Smooth muscle cell (in vitro differentiated cells): Measurements from ENCODE around the gene LRP2BP. TPM values are rescaled to one million over a fixed set of nuclear protein-coding genes. Genes with fewer than 3 reads are reported as not detected.
"Not testable (repeated sequence)": the region's sequence is repeated elsewhere in the genome, so short reads cannot be mapped to it uniquely, and the experiment has no call there.

Experiments
- DNase-seq: peaks from one replicate; lab custom pipeline; 2025; ENCODE audit not compliant: unreplicated experiment; lab: John Stamatoyannopoulos, UW
- H2AFZ ChIP-seq: fragments of 200-600 bp; sonication (generic); 2 replicates; pipeline ENCODE4 v1.6.0; 2016; ENCODE audit warnings: antibody characterized with exemption, low read depth, mild to moderate bottlenecking
- H3F3A ChIP-seq: fragments of 200-600 bp; sonication (generic); 2 replicates; pipeline ENCODE4 v1.6.0; 2017; ENCODE audit warnings: antibody characterized with exemption, low read depth
- H3K27ac ChIP-seq: fragments of 200-600 bp; sonication (generic); 2 replicates; pipeline ENCODE4 v1.5.1; 2016; ENCODE audit warnings: low read depth, mild to moderate bottlenecking
- H3K27me3 ChIP-seq: fragments of 200-600 bp; sonication (generic); 2 replicates; pipeline ENCODE4 v1.6.1; 2016; ENCODE audit warnings: low read depth, mild to moderate bottlenecking
- H3K36me3 ChIP-seq: fragments of 200-600 bp; sonication (generic); 2 replicates; pipeline ENCODE4 v1.5.1; 2016; ENCODE audit warnings: low read depth
- H3K4me1 ChIP-seq: fragments of 200-600 bp; sonication (generic); 2 replicates; pipeline ENCODE4 v1.5.1; 2016; ENCODE audit warnings: low read depth
- H3K4me2 ChIP-seq: fragments of 200-600 bp; sonication (generic); 2 replicates; pipeline ENCODE4 v1.6.0; 2016; ENCODE audit warnings: mild to moderate bottlenecking
- H3K4me3 ChIP-seq: fragments of 200-600 bp; sonication (generic); 2 replicates; pipeline ENCODE4 v1.5.1; 2016; ENCODE audit warnings: mild to moderate bottlenecking
- H3K79me2 ChIP-seq: fragments of 200-600 bp; sonication (generic); 2 replicates; pipeline ENCODE4 v1.6.0; 2016; ENCODE audit warnings: low read depth, mild to moderate bottlenecking
- H3K9ac ChIP-seq: fragments of 200-600 bp; sonication (generic); 2 replicates; pipeline ENCODE4 v1.6.0; 2016; ENCODE audit warnings: low read depth
- H3K9me3 ChIP-seq: fragments of 200-600 bp; sonication (generic); replicated peaks from 2 replicates; pipeline ENCODE4 v1.5.1; 2016; ENCODE audit warnings: low read depth
- H4K20me1 ChIP-seq: fragments of 200-600 bp; sonication (generic); 2 replicates; pipeline ENCODE4 v1.6.0; 2016; ENCODE audit warnings: low read depth
- WGBS: methylation state at CpG from one replicate; pipeline ENCODE4 v1.1.7; 2016; ENCODE audit warnings: low lambda C conversion rate; 5-methylcytosine and 5-hydroxymethylcytosine counted together
- polyA plus RNA-seq: library from polyadenylated mRNA; unstranded; fragments of >200 nt; fragmentation: Nextera tagmentation; extraction: Ambion mirVana; gene quantifications from 2 replicates; pipeline ENCODE4 v1.2.1, GENCODE V29; 2016
- total RNA-seq: library from RNA; depleted of rRNA; stranded (reverse); fragments of >200 nt; gene quantifications from 2 replicates; pipeline ENCODE4 v1.2.3, GENCODE V29; 2014
- TF ChIP-seq, protein P1 (sequence below): fragments of 200-600 bp; sonication (generic); IDR thresholded peaks from 2 replicates; pipeline ENCODE4 v1.5.1; 2017; ENCODE audit warnings: borderline replicate concordance, mild to moderate bottlenecking, antibody characterized with exemption; ENCODE audit not compliant: insufficient read depth, poor library complexity, severe bottlenecking

The LRP2BP gene
- total and polyA plus RNA-seq, 2 experiments from 2014 or later = 0.48 to 1.4 TPM

DNA sequence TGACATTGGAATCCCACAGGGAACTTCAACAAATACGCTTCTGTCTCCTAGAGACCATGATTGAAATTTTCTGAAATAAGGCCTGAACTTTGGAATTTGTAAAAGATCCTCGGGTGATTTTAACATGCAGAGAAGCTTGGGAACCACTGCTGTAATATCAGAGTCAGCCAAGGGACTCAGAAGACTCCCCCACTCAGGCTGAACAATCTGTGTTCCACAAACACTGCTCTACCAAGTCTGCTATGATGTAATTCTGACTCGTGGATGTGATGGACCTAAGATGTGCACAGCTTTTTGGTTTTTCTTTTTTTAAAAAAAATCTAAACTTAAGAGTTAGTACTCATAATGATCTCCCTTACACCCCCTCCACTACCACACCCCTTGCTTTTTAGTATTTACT is 26.0 kb downstream of the LRP2BP start:
- Histone ChIP-seq H3K27me3 (no peaks in the 10 kb centered on the region), H3K9me3 (no peaks in the 10 kb centered on the region), H3F3A (no peaks in the 10 kb centered on the region), H3K4me1 (no peaks in the 10 kb centered on the region), H3K9ac (no peak overlapping the region), H3K27ac (no peak overlapping the region), H3K4me3 (no peak overlapping the region), H2AFZ (no peak overlapping the region), H3K36me3 (no peaks in the 10 kb centered on the region), H4K20me1 (no peaks in the 10 kb centered on the region), H3K79me2 (no peaks in the 10 kb centered on the region), H3K4me2 (no peak overlapping the region)
- WGBS = 90% methylated on average over 3 of the region's 3 CpGs
- no peak for DNase-seq
- TF ChIP-seq, protein P1, sequence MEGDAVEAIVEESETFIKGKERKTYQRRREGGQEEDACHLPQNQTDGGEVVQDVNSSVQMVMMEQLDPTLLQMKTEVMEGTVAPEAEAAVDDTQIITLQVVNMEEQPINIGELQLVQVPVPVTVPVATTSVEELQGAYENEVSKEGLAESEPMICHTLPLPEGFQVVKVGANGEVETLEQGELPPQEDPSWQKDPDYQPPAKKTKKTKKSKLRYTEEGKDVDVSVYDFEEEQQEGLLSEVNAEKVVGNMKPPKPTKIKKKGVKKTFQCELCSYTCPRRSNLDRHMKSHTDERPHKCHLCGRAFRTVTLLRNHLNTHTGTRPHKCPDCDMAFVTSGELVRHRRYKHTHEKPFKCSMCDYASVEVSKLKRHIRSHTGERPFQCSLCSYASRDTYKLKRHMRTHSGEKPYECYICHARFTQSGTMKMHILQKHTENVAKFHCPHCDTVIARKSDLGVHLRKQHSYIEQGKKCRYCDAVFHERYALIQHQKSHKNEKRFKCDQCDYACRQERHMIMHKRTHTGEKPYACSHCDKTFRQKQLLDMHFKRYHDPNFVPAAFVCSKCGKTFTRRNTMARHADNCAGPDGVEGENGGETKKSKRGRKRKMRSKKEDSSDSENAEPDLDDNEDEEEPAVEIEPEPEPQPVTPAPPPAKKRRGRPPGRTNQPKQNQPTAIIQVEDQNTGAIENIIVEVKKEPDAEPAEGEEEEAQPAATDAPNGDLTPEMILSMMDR = no peak

- Histone ChIP-seq H3K9me3 (no peaks in the 10 kb centered on the region), H2AFZ (no peak overlapping the region), H3F3A (no peaks in the 10 kb centered on the region), H3K9ac (no peak overlapping the region), H3K4me1 (no peaks in the 10 kb centered on the region), H3K27me3 (no peaks in the 10 kb centered on the region), H3K36me3 (no peaks in the 10 kb centered on the region), H3K27ac (no peak overlapping the region), H3K79me2 (no peaks in the 10 kb centered on the region), H3K4me2 (no peak overlapping the region), H3K4me3 (no peak overlapping the region), H4K20me1 (no peaks in the 10 kb centered on the region)
- TF ChIP-seq, protein P1 = no peak
- WGBS = 99% methylated on average over 5 of the region's 5 CpGs
- no peak for DNase-seq
These were observed 30.8 kb downstream of the LRP2BP start for GRCh38 chr4:185364886-185365285.

DNA sequence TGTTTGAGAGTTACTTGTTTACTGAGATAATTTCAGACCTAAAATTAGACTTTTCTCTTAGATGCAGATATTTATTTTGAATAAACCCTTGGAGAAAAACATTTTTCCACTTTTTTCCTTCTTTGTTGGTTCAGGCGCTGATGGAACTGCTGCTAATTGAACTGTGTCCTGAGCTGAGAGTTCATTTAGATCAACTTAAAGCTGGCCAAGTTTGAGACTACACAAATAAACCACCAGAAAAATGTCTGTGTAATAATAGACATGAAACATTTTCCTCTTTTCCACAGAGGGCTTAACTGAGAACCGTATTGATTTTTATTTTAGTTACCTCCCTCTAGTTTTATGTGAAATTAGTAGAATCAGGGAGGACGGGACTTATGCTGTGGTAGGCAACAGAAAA is 32.5 kb downstream of the LRP2BP start:
- H4K20me1 ChIP-seq = no peaks in the 10 kb centered on the region
- H3F3A ChIP-seq = no peaks in the 10 kb centered on the region
- H3K27me3 ChIP-seq = no peaks in the 10 kb centered on the region
- no peaks in the 10 kb centered on the region for H3K79me2 ChIP-seq
- no peaks in the 10 kb centered on the region for H3K9me3 ChIP-seq
- no peak overlapping the region for H3K4me2 ChIP-seq
- TF ChIP-seq, protein P1 = no peak
- H2AFZ ChIP-seq = no peak overlapping the region
- no peak overlapping the region for H3K27ac ChIP-seq
- no peak overlapping the region for H3K9ac ChIP-seq
- H3K36me3 ChIP-seq = no peaks in the 10 kb centered on the region
- 98% methylated on average over 3 of the region's 3 CpGs for WGBS
- no peak overlapping the region for H3K4me3 ChIP-seq
- peaks cover 6% of the 10 kb centered on the region for H3K4me1 ChIP-seq
- no peak for DNase-seq

- 95% methylated on average over 6 of the region's 6 CpGs for WGBS
These were observed 33.2 kb downstream of the LRP2BP start for GRCh38 chr4:185362570-185362969.

More at GRCh38 chr4:185362570-185362969, 33.2 kb downstream of the LRP2BP start:
- not testable (repeated sequence) for H3K27ac ChIP-seq, H3K36me3 ChIP-seq, H4K20me1 ChIP-seq, H3K4me3 ChIP-seq, H3K4me2 ChIP-seq, H3K4me1 ChIP-seq, H3F3A ChIP-seq, H3K9ac ChIP-seq, H3K79me2 ChIP-seq, H3K9me3 ChIP-seq, H2AFZ ChIP-seq, H3K27me3 ChIP-seq, DNase-seq
